ENCODE data around the gene ATP2A3. TPM values are rescaled to one million over a fixed set of nuclear protein-coding genes. Genes with fewer than 3 reads are reported as not detected.
A peak's percentile ranks its signal among the peaks of the same experiment; 100 is the strongest.

ATP2A3 gene
- total RNA-seq, 1 donor from 2014 or later, result 2.4 TPM

- TF ChIP-seq CTCF (conservative IDR thresholded peaks at IDR 0.05; ENCODE audit: low read depth, low read length), result no peak
- no peak for DNase-seq (ENCODE audit: low read depth)
- H3K4me3 ChIP-seq (ENCODE audit: low read depth, low read length), result peak overlapping the region; percentile 40
Measured at GRCh38 chr17:3965118-3965800, 1.0 kb upstream of the ATP2A3 start.

- H3K4me3 ChIP-seq (ENCODE audit: low read depth, low read length), result no peak overlapping the region
- TF ChIP-seq CTCF (conservative IDR thresholded peaks at IDR 0.05; ENCODE audit: low read depth, low read length), result no peak
- no peak for DNase-seq (ENCODE audit: low read depth)
Measured at GRCh38 chr17:3963237-3964201, 718 bp downstream of the ATP2A3 start.

- no peak for DNase-seq (ENCODE audit: low read depth)
- TF ChIP-seq CTCF (conservative IDR thresholded peaks at IDR 0.05; ENCODE audit: low read depth, low read length), result no peak
- H3K4me3 ChIP-seq (ENCODE audit: low read depth, low read length), result no peak overlapping the region
Measured at GRCh38 chr17:3962965-3963236, 1.3 kb downstream of the ATP2A3 start.

- no peak overlapping the region for H3K4me3 ChIP-seq (ENCODE audit: low read depth, low read length)
- no peak for DNase-seq (ENCODE audit: low read depth)
- TF ChIP-seq CTCF (conservative IDR thresholded peaks at IDR 0.05; ENCODE audit: low read depth, low read length), result no peak
Measured at GRCh38 chr17:3962217-3962964, 1.8 kb downstream of the ATP2A3 start.

- H3K4me3 ChIP-seq (ENCODE audit: low read depth, low read length), result no peak overlapping the region
- TF ChIP-seq CTCF (conservative IDR thresholded peaks at IDR 0.05; ENCODE audit: low read depth, low read length), result no peak
- DNase-seq (ENCODE audit: low read depth), result no peak
Measured at GRCh38 chr17:3961564-3962047, 2.6 kb downstream of the ATP2A3 start.

- no peak overlapping the region for H3K4me3 ChIP-seq (ENCODE audit: low read depth, low read length)
- DNase-seq (ENCODE audit: low read depth), result no peak
- no peak for TF ChIP-seq CTCF (conservative IDR thresholded peaks at IDR 0.05; ENCODE audit: low read depth, low read length)
Measured at GRCh38 chr17:3960764-3961163, 3.5 kb downstream of the ATP2A3 start.
